KOPT-K1 (cell line): Measurements from ENCODE around the gene PTH2R.
"Not testable (repeated sequence)": the region's sequence is repeated elsewhere in the genome, so short reads cannot be mapped to it uniquely, and the experiment has no call there.

ENCODE experiments used
- H3K27ac ChIP-seq: fragments of 200-600 bp; sonication (generic); 2 replicates; pipeline ENCODE4 v1.5.1; 2016; ENCODE audit warnings: antibody characterized with exemption, mild to moderate bottlenecking, low read depth, low read length; ENCODE audit not compliant: poor library complexity, severe bottlenecking
- H3K36me3 ChIP-seq: fragments of 200-600 bp; sonication (generic); 2 replicates; pipeline ENCODE4 v1.5.1; 2017; ENCODE audit warnings: antibody characterized with exemption, mild to moderate bottlenecking, low read length, moderate library complexity; ENCODE audit not compliant: insufficient read depth
- H3K9me3 ChIP-seq: fragments of 200-600 bp; sonication (generic); 2 replicates; pipeline ENCODE4 v1.5.1; 2017; ENCODE audit warnings: antibody characterized with exemption, low read length, mild to moderate bottlenecking; ENCODE audit not compliant: insufficient read depth, poor library complexity, severe bottlenecking

PTH2R gene

GRCh38 chr2:208489687-208490086, 83.1 kb downstream of the PTH2R start:
- H3K9me3 ChIP-seq, result no peaks in the 10 kb centered on the region
- no peak overlapping the region for H3K27ac ChIP-seq
- H3K36me3 ChIP-seq, result no peaks in the 10 kb centered on the region

GRCh38 chr2:208490492-208490891, 83.9 kb downstream of the PTH2R start:
- Histone ChIP-seq H3K9me3 (no peaks in the 10 kb centered on the region), H3K27ac (no peak overlapping the region), H3K36me3 (no peaks in the 10 kb centered on the region)

- H3K9me3 ChIP-seq, result no peaks in the 10 kb centered on the region
- no peaks in the 10 kb centered on the region for H3K36me3 ChIP-seq
- H3K27ac ChIP-seq, result no peak overlapping the region
These were observed 85.0 kb downstream of the PTH2R start for GRCh38 chr2:208491641-208492040.

- Histone ChIP-seq H3K27ac (no peak overlapping the region), H3K36me3 (no peaks in the 10 kb centered on the region), H3K9me3 (no peaks in the 10 kb centered on the region)
These were observed 85.5 kb downstream of the PTH2R start for GRCh38 chr2:208492069-208492468.

DNA sequence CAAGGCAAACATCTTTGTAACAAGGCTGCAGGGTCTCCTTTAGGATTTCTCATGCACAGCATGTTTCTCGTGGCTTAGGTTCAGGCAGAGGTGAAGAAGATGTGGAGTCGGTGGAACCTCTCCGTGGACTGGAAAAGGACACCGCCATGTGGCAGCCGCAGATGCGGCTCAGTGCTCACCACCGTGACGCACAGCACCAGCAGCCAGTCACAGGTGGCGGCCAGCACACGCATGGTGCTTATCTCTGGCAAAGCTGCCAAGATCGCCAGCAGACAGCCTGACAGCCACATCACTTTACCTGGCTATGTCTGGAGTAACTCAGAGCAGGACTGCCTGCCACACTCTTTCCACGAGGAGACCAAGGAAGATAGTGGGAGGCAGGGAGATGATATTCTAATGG, 86.6 kb downstream of the PTH2R start:
- no peaks in the 10 kb centered on the region for H3K36me3 ChIP-seq
- no peaks in the 10 kb centered on the region for H3K9me3 ChIP-seq
- H3K27ac ChIP-seq, result no peak overlapping the region

- Histone ChIP-seq H3K27ac (no peak overlapping the region), H3K9me3 (no peaks in the 10 kb centered on the region)
These were observed 89.5 kb downstream of the PTH2R start for GRCh38 chr2:208496129-208496528.

GRCh38 chr2:208501206-208501605, 94.6 kb downstream of the PTH2R start:
- H3K9me3 ChIP-seq, result no peaks in the 10 kb centered on the region
- no peaks in the 10 kb centered on the region for H3K36me3 ChIP-seq
- no peak overlapping the region for H3K27ac ChIP-seq

More at GRCh38 chr2:208496129-208496528, 89.5 kb downstream of the PTH2R start:
- H3K36me3 ChIP-seq, result no peaks in the 10 kb centered on the region

DNA sequence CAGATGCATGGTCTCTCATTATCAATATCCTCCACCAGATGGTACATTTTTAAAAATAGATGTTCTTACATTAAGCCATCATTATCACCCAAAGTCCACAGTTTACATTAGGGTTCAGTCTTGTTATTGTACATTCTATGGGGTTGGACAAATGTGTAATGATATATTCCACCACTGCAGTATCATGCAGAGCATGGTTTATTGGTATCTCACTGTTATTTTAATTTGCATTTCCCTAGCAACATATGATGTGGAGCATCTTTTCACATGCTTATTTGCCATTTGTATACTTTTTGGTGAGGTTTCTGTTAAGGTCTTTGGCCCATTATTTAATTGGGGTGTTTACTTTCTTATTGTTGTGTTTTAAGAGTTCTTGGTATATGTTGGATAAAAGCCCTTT, 95.7 kb downstream of the PTH2R start:
- H3K9me3 ChIP-seq, result no peaks in the 10 kb centered on the region
- no peaks in the 10 kb centered on the region for H3K36me3 ChIP-seq
- H3K27ac ChIP-seq, result no peak overlapping the region

DNA sequence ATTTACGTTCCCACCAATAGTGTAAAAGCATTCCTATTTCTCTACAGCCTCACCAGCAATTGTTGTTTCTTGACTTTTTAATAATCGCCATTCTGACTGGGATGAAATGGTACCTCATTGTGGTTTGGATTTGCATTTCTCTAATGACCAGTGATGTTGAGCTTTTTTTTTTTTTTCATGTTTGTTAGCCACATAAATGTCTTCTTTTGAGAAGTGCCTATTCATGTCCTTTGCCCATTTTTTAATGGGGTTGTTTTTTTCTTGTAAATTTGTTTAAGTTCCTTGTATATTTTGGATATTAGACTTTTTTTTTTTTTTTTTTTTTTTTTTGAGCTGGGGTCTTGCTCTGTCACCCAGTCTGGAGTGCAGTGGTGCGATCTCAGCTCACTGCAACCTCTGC, 98.8 kb downstream of the PTH2R start:
- H3K36me3 ChIP-seq, H3K27ac ChIP-seq, H3K9me3 ChIP-seq: not testable (repeated sequence)

GRCh38 chr2:208509586-208509985, 103.0 kb downstream of the PTH2R start:
- H3K27ac ChIP-seq, result no peak overlapping the region
- no peaks in the 10 kb centered on the region for H3K36me3 ChIP-seq
- H3K9me3 ChIP-seq, result no peaks in the 10 kb centered on the region

GRCh38 chr2:208511016-208511415, 104.4 kb downstream of the PTH2R start:
- H3K9me3 ChIP-seq, result peaks cover 4% of the 10 kb centered on the region
- no peaks in the 10 kb centered on the region for H3K36me3 ChIP-seq
- H3K27ac ChIP-seq, result no peak overlapping the region

GRCh38 chr2:208511573-208511972, 105.0 kb downstream of the PTH2R start:
- no peaks in the 10 kb centered on the region for H3K36me3 ChIP-seq
- H3K27ac ChIP-seq, result no peak overlapping the region
- peaks cover 4% of the 10 kb centered on the region for H3K9me3 ChIP-seq

GRCh38 chr2:208515099-208515498, 108.5 kb downstream of the PTH2R start:
- Histone ChIP-seq H3K27ac (no peak overlapping the region), H3K9me3 (peaks cover 4% of the 10 kb centered on the region), H3K36me3 (no peaks in the 10 kb centered on the region)

DNA sequence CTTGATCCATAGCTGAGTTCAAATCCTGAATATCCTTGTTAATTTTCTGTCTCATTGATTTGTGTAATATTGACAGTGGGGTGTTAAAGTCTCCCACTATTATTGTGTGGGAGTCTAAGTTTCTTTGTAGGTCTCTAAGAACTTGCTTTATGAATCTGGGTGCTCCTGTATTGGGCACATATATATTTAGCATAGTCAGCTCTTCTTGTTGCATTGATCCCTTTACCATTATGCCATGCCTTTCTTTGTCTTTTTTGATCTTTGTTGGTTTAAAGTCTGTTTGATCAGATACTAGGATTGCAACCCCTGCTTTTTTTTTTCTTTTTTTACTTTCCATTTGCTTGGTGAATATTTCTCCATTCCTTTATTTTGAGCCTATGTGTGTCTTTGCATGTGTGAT, 116.5 kb downstream of the PTH2R start:
- H3K9me3 ChIP-seq, H3K27ac ChIP-seq, H3K36me3 ChIP-seq: not testable (repeated sequence)

- H3K36me3 ChIP-seq, H3K27ac ChIP-seq, H3K9me3 ChIP-seq: not testable (repeated sequence)
These were observed 118.6 kb downstream of the PTH2R start for GRCh38 chr2:208525165-208525564.

GRCh38 chr2:208529796-208530195, 123.2 kb downstream of the PTH2R start:
- Histone ChIP-seq H3K9me3 (no peaks in the 10 kb centered on the region), H3K27ac (no peak overlapping the region), H3K36me3 (no peaks in the 10 kb centered on the region)

- Histone ChIP-seq H3K9me3 (no peaks in the 10 kb centered on the region), H3K36me3 (no peaks in the 10 kb centered on the region), H3K27ac (no peak overlapping the region)
These were observed 124.8 kb downstream of the PTH2R start for GRCh38 chr2:208531361-208531760.
